ENCODE results near the gene SELENOP.

SELENOP gene, protein sequence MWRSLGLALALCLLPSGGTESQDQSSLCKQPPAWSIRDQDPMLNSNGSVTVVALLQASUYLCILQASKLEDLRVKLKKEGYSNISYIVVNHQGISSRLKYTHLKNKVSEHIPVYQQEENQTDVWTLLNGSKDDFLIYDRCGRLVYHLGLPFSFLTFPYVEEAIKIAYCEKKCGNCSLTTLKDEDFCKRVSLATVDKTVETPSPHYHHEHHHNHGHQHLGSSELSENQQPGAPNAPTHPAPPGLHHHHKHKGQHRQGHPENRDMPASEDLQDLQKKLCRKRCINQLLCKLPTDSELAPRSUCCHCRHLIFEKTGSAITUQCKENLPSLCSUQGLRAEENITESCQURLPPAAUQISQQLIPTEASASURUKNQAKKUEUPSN

DNA sequence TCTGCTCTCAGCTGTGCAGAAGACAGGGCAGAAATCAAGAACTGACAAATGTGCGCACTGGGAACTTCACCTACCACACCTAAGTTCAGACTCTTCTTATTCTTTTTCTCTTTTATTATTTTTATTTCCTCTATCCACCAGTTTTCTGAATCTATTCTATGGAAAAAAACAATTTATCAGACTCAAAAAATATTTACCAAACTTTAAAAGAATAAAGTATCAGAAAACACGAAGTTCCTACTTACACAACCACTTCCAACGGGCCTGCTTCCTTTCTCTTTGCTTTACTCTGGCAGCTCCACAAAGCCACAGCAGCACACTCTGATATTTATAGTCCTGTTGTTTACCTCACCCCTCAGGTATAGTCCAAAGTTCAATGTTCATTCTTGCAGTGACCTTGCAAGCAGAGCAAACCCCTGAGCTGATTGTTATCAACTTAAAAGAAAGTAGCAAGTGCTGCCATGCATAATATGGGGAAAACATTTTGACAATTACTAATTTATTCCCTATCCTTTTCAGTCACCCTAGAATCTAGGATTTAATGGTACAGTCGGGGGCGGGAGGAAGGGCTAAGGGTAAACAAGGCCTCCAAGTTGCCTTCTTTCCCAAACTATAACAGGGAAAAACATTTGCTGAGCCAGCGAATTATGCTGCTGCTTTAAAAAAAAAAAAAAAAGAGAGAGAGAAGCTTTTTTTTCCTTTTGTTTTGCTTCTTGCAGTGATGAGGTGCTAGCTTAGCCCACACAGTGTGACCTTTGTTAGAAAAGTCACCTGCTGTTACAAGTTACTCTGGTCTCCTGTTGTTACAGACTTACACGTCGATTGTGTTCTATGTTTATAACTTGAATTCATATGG, at the start of gene SELENOP:
TSS of gene SELENOP (minus strand) at position 302 of the 856 bp plus-strand sequence. CDS start 3,539 bp downstream, outside the sequence.
- peak within 1 kb of the TSS; percentile 38 for H3K4me2 ChIP-seq
- no peaks in the 10 kb centered on the region for H4K20me1 ChIP-seq (ENCODE audit: insufficient read depth)
- no peak within 1 kb of the TSS for H3K4me3 ChIP-seq (IDR thresholded peaks at IDR 0.05; ENCODE audit: insufficient read depth, low read depth, low read length)
- H3K36me3 ChIP-seq (ENCODE audit: insufficient read depth): no peaks in the 10 kb centered on the region
- H3K27ac ChIP-seq: peak within 1 kb of the TSS; percentile 30; the same call in 1 of the 2 replicates
- TF ChIP-seq, protein P1, sequence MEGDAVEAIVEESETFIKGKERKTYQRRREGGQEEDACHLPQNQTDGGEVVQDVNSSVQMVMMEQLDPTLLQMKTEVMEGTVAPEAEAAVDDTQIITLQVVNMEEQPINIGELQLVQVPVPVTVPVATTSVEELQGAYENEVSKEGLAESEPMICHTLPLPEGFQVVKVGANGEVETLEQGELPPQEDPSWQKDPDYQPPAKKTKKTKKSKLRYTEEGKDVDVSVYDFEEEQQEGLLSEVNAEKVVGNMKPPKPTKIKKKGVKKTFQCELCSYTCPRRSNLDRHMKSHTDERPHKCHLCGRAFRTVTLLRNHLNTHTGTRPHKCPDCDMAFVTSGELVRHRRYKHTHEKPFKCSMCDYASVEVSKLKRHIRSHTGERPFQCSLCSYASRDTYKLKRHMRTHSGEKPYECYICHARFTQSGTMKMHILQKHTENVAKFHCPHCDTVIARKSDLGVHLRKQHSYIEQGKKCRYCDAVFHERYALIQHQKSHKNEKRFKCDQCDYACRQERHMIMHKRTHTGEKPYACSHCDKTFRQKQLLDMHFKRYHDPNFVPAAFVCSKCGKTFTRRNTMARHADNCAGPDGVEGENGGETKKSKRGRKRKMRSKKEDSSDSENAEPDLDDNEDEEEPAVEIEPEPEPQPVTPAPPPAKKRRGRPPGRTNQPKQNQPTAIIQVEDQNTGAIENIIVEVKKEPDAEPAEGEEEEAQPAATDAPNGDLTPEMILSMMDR (conservative IDR thresholded peaks at IDR 0.05; ENCODE audit: low read depth, low read length): no peak
- H2AFZ ChIP-seq (ENCODE audit: low read depth): peak within 1 kb of the TSS; percentile 58
- H3K27me3 ChIP-seq (ENCODE audit: insufficient read depth, low read depth): no peaks in the 10 kb centered on the region
- peaks cover 19% of the 10 kb centered on the region for H3K4me1 ChIP-seq (ENCODE audit: low read depth, poor library complexity, severe bottlenecking)
- no peak within 1 kb of the TSS; the same call in 1 of the 2 replicates for H3K9ac ChIP-seq
- no peaks in the 10 kb centered on the region for H3K79me2 ChIP-seq (ENCODE audit: insufficient read depth, low read depth)

DNA sequence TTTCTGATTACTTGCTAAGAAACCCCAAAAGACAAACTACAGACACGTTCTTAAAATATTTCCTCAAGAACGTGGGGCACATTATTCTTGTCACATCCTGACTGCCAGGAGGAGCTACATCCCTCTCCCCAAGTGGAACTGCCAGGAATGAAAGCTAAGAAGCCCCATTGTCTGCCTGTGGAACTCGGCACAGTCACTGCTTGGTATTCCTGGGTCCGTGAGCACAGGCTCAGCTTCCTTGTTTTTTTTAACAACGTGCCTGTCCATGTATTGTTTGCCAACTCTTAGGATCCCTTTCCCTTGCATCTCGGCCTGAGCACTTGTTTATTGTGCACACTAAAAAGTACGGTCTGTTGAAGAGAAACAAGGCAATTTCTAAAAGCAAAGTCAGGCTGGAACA, 47.0 kb upstream of the SELENOP start:
- no peak overlapping the region for H3K9ac ChIP-seq
- H3K4me3 ChIP-seq (IDR thresholded peaks at IDR 0.05; ENCODE audit: insufficient read depth, low read depth, low read length): no peak overlapping the region
- H3K27ac ChIP-seq: no peak overlapping the region
- TF ChIP-seq, protein P1 (conservative IDR thresholded peaks at IDR 0.05; ENCODE audit: low read depth, low read length): no peak
- no peak overlapping the region for H3K4me2 ChIP-seq
- H3K4me1 ChIP-seq (ENCODE audit: low read depth, poor library complexity, severe bottlenecking): peaks cover 29% of the 10 kb centered on the region
- H3K79me2 ChIP-seq (ENCODE audit: insufficient read depth, low read depth): no peaks in the 10 kb centered on the region
- H3K36me3 ChIP-seq (ENCODE audit: insufficient read depth): no peaks in the 10 kb centered on the region
- no peaks in the 10 kb centered on the region for H4K20me1 ChIP-seq (ENCODE audit: insufficient read depth)
- H2AFZ ChIP-seq (ENCODE audit: low read depth): no peak overlapping the region
- no peaks in the 10 kb centered on the region for H3K27me3 ChIP-seq (ENCODE audit: insufficient read depth, low read depth)

DNA sequence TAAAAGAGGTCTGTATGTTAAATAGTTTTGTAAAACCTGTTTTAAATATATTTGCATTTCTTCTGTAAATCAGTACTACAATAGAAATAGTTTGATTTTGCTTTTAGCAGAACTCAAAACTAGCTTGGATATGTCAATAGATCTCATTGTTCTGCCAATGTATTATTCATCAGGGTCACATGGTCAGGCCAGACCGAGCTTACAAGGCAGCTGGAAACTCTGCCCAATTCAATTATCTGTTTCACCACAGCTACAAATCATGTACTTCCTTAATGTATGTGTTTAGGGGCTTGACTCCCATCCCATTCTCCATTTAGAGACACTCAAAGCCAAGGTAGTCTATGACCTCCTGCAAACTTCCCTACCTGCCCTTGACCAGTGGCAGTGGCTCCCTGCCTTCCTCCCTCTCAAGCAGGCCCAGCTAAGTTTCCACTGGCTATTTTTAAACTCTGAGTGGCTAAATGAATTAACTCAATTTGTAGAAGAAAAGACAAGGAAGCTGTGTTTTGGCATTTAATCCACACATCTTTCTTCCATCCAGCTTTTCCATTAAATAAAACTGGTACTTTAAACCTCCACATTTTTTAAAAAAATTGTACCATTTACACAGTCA, 46.4 kb upstream of the SELENOP start:
- TF ChIP-seq, protein P1 (conservative IDR thresholded peaks at IDR 0.05; ENCODE audit: low read depth, low read length): no peak
- H3K27ac ChIP-seq: no peak overlapping the region
- H3K36me3 ChIP-seq (ENCODE audit: insufficient read depth): no peaks in the 10 kb centered on the region
- no peak overlapping the region for H3K4me3 ChIP-seq (IDR thresholded peaks at IDR 0.05; ENCODE audit: insufficient read depth, low read depth, low read length)
- peaks cover 35% of the 10 kb centered on the region for H3K4me1 ChIP-seq (ENCODE audit: low read depth, poor library complexity, severe bottlenecking)
- H2AFZ ChIP-seq (ENCODE audit: low read depth): no peak overlapping the region
- H4K20me1 ChIP-seq (ENCODE audit: insufficient read depth): no peaks in the 10 kb centered on the region
- no peaks in the 10 kb centered on the region for H3K27me3 ChIP-seq (ENCODE audit: insufficient read depth, low read depth)
- no peak overlapping the region for H3K9ac ChIP-seq
- H3K4me2 ChIP-seq: no peak overlapping the region
- H3K79me2 ChIP-seq (ENCODE audit: insufficient read depth, low read depth): no peaks in the 10 kb centered on the region

DNA sequence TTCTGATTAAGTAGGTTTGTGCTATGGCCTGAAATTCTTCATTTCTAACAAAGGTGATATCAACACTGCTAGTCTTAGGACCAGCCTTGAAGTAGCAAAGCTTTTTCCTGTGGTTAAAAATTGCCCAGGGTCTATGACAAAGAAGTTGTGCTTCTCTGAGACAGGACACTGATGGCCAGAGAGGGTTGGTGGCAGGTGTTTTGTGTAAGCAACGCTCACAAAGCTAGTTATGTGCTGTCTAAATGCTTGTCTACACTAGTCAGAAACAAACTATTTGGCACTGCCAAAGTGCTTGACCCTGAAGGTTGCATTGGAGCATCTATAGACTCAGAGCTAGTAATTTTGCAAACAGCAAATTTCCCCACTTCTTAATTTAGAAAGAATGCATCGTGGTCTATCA, 44.1 kb upstream of the SELENOP start:
- Histone ChIP-seq H3K4me1 (ENCODE audit: low read depth, poor library complexity, severe bottlenecking) (peaks cover 46% of the 10 kb centered on the region), H3K4me2 (peak overlapping the region; percentile 46; the same call in 1 of the 2 replicates), H3K36me3 (ENCODE audit: insufficient read depth) (no peaks in the 10 kb centered on the region; the same call in 1 of the 2 replicates), H4K20me1 (ENCODE audit: insufficient read depth) (no peaks in the 10 kb centered on the region), H3K79me2 (ENCODE audit: insufficient read depth, low read depth) (no peaks in the 10 kb centered on the region), H2AFZ (ENCODE audit: low read depth) (no peak overlapping the region), H3K4me3 (IDR thresholded peaks at IDR 0.05; ENCODE audit: insufficient read depth, low read depth, low read length) (no peak overlapping the region), H3K27me3 (ENCODE audit: insufficient read depth, low read depth) (no peaks in the 10 kb centered on the region), H3K27ac (no peak overlapping the region), H3K9ac (no peak overlapping the region)
- TF ChIP-seq, protein P1 (conservative IDR thresholded peaks at IDR 0.05; ENCODE audit: low read depth, low read length): no peak

Measured in KMS-11 (cell line).